Bronchial epithelial cell (primary cell): ENCODE results near the gene ABHD6. TPM values are rescaled to one million over a fixed set of nuclear protein-coding genes. Genes with fewer than 3 reads are reported as not detected.
A peak's percentile ranks its signal among the peaks of the same experiment; 100 is the strongest.
"Not testable (repeated sequence)": the region's sequence is repeated elsewhere in the genome, so short reads cannot be mapped to it uniquely, and the experiment has no call there.

ENCODE experiments used
- DNase-seq: peaks from one replicate; pipeline ENCODE4 v3.0.0-alpha.2; 2010; ENCODE audit warnings: low read depth
- FAIRE-seq: peaks from 2 replicates; lab custom pipeline; 2011; peaks lifted over from hg19 to GRCh38; lab: Jason Lieb, UNC
- H3K27me3 ChIP-seq: 2 replicates; pipeline ENCODE4 v1.5.1; 2011; ENCODE audit warnings: low read length; ENCODE audit not compliant: control insufficient read depth, insufficient read depth
- H3K36me3 ChIP-seq: 2 replicates; pipeline ENCODE4 v1.5.1; 2011; ENCODE audit warnings: low read length; ENCODE audit not compliant: control insufficient read depth, insufficient read depth
- H3K4me3 ChIP-seq: 2 replicates; pipeline ENCODE4 v1.5.1; 2011; ENCODE audit warnings: mild to moderate bottlenecking, low read depth, low read length, control low read depth
- total RNA-seq: library from RNA; depleted of rRNA; stranded (reverse); fragments of >200 nt; gene quantifications from 2 replicates; pipeline ENCODE4 v1.2.1, GENCODE V29; 2014
- TF ChIP-seq, protein P1 (sequence below): IDR thresholded peaks from 2 replicates; pipeline ENCODE4 v1.5.1; 2011; ENCODE audit warnings: mild to moderate bottlenecking, moderate library complexity, low read length, control low read depth, inconsistent platforms; ENCODE audit not compliant: insufficient read depth, severe bottlenecking

ABHD6 gene
- total RNA-seq, 1 donor from 2014 or later = 7.1 TPM

DNA sequence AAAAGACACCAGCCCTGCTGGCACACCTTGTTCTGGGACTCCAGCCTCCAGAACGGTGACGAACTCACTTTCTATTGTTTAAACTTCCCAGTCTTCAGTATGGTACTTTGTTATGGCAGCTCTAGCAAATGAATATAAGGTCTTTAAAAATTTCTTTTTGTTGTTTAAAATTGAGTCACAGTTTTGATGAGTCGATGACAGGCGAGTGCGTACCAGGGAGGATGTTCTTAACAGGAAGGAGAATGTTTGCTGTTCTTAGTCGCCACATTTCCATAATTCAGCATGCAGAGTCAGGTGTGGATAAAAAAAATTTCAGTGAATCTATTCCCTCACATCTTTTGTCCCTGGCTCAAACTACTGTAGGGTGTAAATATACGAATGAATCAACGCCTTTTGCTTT lies 39.2 kb upstream of the ABHD6 start:
- FAIRE-seq (no peak), DNase-seq (peak; percentile 48)
- no peak overlapping the region for H3K4me3 ChIP-seq
- H3K27me3 ChIP-seq = no peaks in the 10 kb centered on the region
- H3K36me3 ChIP-seq = no peaks in the 10 kb centered on the region
- TF ChIP-seq, protein P1, sequence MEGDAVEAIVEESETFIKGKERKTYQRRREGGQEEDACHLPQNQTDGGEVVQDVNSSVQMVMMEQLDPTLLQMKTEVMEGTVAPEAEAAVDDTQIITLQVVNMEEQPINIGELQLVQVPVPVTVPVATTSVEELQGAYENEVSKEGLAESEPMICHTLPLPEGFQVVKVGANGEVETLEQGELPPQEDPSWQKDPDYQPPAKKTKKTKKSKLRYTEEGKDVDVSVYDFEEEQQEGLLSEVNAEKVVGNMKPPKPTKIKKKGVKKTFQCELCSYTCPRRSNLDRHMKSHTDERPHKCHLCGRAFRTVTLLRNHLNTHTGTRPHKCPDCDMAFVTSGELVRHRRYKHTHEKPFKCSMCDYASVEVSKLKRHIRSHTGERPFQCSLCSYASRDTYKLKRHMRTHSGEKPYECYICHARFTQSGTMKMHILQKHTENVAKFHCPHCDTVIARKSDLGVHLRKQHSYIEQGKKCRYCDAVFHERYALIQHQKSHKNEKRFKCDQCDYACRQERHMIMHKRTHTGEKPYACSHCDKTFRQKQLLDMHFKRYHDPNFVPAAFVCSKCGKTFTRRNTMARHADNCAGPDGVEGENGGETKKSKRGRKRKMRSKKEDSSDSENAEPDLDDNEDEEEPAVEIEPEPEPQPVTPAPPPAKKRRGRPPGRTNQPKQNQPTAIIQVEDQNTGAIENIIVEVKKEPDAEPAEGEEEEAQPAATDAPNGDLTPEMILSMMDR = no peak

DNA sequence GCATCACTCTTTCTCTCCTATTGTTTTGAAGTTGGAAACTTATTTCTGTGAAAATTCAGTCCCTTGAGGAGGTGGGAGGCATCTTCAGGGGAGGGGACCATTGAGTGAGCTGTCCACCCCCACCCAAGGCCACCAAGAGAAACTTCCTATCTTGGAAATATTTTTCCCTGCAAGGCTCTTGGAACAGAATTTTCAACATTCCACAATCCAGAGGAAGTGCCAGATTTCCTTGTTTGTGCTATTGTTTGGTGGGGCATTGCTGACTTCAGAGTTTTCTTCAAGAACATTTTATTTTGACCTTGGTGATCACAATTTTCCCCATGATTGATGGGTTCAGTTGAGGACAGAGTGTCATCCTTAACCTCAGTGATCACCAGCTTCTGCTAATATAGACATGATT lies 38.8 kb upstream of the ABHD6 start:
- no peaks in the 10 kb centered on the region for H3K36me3 ChIP-seq
- DNase-seq (no peak), FAIRE-seq (no peak)
- no peaks in the 10 kb centered on the region for H3K27me3 ChIP-seq
- TF ChIP-seq, protein P1 = no peak
- no peak overlapping the region for H3K4me3 ChIP-seq

DNA sequence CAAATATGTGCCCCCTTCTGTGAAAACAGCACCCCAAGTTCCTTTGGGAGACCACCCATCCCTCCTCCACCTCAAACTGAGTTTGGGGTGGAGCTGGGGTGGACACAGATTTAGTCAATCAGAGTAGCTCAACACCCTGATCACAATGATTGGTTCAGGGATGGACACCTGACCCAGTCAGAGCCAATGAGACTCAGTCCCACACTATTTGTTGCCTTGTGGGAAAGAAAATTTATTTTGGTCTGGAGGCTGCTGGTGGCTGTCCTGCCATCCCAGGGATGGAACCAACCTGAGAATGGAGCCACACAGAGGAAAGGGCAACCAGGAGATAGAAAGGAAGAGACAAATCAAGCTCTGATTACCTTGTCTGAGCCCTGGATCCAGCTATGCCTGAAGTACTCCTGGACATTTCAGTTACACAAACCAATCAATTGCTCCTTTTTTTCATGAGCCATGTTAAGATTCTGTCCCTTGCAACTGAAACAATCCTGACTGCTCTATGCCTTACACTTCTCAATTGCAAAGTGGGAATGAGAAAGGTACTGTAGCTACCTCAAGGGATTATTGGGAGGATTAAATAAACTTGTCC lies 37.4 kb upstream of the ABHD6 start:
- DNase-seq (no peak), FAIRE-seq (no peak)
- Histone ChIP-seq H3K27me3 (no peaks in the 10 kb centered on the region), H3K4me3 (no peak overlapping the region), H3K36me3 (no peaks in the 10 kb centered on the region)
- TF ChIP-seq, protein P1 = no peak

DNA sequence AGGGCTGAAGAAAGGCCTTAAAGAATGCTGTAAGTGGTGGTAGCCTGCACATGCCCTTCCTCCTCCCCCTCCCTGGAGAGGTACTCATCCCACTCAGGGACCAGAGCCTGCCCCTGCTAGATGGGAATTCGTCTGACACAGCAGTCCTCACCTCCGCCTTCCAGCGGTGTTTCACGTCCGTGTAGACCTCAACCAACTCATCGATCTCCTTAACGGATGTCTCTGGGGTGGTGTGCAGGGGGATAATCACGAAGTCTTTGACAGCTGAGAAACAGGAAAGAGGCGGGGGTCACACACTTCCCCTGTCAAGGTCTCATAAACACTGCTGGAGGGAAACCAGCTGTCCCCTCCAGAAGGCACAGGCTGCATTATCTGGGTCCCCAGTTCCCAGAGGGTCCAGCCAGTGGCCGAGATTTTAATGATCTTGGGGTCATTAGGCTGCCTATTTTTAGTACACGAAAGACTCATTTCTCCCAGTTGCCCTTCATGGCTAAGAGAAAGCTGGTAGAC lies 36.7 kb upstream of the ABHD6 start:
- Histone ChIP-seq H3K4me3 (no peak overlapping the region), H3K36me3 (no peaks in the 10 kb centered on the region), H3K27me3 (no peaks in the 10 kb centered on the region)
- FAIRE-seq = no peak
- TF ChIP-seq, protein P1 = no peak
- DNase-seq = no peak

DNA sequence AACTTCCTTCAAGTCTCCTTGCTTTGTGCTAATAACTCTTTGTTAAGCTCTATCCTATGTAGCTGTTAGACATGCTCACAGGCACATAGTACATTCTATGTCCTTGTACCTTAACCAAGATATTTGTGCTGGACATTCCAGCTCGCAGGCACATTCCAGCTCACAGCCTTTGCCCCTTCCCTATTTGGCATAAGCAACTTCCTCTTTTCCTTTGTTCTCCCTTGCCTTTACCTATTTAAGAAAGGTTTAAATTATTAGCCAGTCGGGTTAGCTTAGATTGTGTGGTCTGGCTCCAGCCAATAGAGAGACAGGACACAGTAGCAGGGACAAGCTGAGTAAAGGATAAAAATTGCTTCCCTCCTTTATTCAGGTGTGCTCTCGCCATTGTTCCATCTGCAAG lies 36.1 kb upstream of the ABHD6 start:
- not testable (repeated sequence) for H3K4me3 ChIP-seq, DNase-seq, H3K36me3 ChIP-seq, H3K27me3 ChIP-seq, FAIRE-seq

DNA sequence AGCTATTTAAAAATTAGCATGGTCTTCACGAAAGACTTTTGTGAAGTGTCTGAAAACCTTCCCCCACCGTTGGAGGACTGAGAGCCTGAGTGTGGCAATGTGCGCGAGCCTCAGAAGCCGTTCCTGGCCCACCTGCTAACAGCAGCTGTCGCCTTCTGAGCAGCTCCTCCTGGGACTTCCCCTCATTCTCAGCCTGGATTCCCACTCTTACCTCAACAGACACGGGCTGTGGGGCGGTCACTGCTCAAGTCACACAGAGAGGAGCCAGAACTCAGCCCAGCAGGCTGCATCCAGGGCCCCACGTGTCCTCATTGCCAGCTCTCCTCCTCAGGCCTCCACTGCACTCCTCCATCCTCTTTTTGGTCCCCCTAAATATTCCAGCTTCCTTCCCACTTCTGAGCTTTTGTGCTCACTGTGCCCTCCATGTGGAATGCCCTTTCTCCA lies 34.7 kb upstream of the ABHD6 start:
- DNase-seq = no peak
- TF ChIP-seq, protein P1 = no peak
- Histone ChIP-seq H3K36me3 (no peaks in the 10 kb centered on the region), H3K4me3 (no peak overlapping the region), H3K27me3 (no peaks in the 10 kb centered on the region)
- FAIRE-seq = no peak
